Ovary (tissue), 3 donors: ENCODE data around the gene KCNK16.

Experiments
- EP300 ChIP-seq: sonication (generic); formaldehyde crosslinking; IDR thresholded peaks from one replicate; pipeline ENCODE4 v1.6.1; 2017; ENCODE audit warnings: antibody characterized with exemption
- POLR2A ChIP-seq: fragments of 450-650 bp; IDR thresholded peaks from one replicate; pipeline ENCODE4 v1.6.1; 2017; ENCODE audit warnings: antibody characterized with exemption, mild to moderate bottlenecking, moderate library complexity
- TF ChIP-seq, protein P1 (sequence below), 3 donors: fragments of 450-650 bp in 2 of 3; fragments of 200-600 bp in 1 of 3; IDR thresholded peaks; one replicate each; pipeline versions ENCODE4 v1.5.1 to v1.8.0; 2016 to 2022; ENCODE audit warnings: antibody characterized with exemption in 3 of 3, mild to moderate bottlenecking in 1 of 3
- donor health status: DM: no; HTN: no; CAD: no.

GRCh38 chr6:39289490-39289889 is 33.0 kb downstream of the KCNK16 start:
- TF ChIP-seq POLR2A (no peak), EP300 (no peak)
- TF ChIP-seq, protein P1, sequence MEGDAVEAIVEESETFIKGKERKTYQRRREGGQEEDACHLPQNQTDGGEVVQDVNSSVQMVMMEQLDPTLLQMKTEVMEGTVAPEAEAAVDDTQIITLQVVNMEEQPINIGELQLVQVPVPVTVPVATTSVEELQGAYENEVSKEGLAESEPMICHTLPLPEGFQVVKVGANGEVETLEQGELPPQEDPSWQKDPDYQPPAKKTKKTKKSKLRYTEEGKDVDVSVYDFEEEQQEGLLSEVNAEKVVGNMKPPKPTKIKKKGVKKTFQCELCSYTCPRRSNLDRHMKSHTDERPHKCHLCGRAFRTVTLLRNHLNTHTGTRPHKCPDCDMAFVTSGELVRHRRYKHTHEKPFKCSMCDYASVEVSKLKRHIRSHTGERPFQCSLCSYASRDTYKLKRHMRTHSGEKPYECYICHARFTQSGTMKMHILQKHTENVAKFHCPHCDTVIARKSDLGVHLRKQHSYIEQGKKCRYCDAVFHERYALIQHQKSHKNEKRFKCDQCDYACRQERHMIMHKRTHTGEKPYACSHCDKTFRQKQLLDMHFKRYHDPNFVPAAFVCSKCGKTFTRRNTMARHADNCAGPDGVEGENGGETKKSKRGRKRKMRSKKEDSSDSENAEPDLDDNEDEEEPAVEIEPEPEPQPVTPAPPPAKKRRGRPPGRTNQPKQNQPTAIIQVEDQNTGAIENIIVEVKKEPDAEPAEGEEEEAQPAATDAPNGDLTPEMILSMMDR (IDR thresholded peaks at IDR 0.05): no peak
